ENCODE results near the gene POU5F1.

POU5F1 gene

DNA sequence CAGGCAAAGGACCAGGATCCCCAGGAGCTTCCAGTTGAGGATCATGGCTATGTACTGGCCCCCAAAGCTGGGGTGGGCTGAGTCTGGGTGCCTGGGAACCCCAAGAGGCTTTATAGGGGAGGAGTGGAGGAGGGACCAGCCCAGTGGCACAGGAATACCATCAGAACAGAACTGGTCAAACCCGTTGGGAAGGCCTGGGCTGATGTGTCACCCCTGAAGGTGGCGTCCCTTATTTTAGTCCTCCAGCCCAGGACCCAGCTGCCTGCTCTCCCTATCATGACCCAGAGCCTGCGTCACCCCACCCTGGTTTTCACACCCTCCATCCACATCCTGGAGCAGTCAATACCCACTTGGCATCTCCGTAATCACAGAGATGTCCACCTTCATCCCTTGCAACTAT, 31.5 kb downstream of the POU5F1 start, which contains the start of gene PSORS1C2:
Gene PSORS1C2, minus strand, starts transcription at position 85 of the 400 bp plus-strand sequence. Its CDS starts 40 bp downstream, at position 45.
- no peak for DNase-seq

DNA sequence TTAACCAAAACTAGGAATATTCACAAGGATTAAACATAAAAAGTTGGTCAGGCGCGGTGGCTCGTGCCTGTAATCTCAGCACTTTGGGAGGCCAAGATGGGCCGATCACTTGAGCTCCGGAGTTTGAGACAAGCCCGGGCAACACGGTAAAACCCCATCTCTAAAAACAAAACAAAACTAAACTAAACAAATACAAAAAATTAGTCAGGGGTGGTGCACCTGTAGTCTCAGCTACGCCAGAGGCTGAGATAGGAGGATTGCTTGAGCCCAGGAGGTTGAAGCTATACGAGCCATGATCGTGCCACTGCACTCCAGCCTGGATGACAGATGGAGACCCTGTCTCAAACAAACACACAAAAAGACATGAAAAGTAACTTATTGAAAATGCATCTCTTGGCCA, 34.8 kb downstream of the POU5F1 start:
- DNase-seq = no peak

DNA sequence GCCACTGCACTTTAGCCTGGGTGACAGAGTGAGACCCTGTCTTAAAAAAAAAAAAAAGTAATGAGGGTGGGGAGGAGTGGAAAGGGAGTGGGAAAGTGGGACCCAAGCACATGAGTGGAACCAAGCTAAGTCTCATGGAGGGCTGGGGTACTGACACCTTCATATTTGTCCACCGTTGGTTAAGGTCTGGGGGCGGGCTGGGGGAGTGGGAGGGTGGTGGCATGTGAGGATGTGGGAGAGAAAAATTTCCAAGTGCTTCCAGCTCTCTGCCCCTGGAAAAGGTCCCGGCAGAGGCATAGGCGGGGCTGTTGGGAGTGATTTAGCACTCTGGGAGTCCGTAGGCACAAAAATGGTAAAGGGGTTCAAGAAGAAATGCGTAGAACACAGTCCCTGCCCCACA, 37.7 kb downstream of the POU5F1 start:
- no peak for DNase-seq

DNA sequence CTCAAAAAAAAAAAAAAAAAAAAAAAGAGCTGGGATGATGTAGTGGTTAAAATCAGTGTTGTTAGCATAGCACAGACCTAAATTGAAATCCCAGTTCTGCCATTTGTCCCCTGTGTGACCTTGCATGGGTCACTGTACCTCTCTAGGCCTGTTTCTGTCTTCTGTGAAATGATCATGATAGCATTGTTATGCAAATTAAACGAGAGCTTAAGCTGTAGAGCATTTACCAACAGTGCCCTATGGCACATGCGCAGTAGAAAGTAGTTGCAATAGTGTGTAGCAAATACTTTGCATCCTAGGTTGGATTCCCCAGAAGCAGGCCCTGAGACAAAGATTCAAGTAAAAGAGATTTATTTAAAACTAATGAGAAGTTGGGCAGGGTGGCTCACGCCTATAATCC, 38.9 kb downstream of the POU5F1 start:
- DNase-seq = no peak

DNA sequence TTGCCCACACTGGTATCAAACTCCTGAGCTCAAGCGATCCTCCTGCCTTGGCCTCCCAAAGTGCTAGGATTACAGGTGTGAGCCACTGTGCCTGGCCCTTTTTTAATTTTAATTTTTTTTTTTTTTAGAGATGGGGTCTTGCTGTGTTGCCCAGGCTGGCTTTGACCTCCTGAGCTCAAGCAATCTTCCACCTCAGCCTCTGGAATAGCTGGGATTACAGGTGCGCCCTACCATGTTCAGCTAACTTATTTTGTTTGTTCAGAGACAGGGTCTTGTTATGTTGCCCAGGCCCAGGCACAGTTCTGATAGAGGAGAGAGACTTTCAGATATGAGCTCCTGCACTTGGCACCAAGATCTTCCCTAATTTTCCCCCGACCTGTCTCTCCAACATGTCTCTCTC, 39.7 kb downstream of the POU5F1 start:
- no peak for DNase-seq

DNA sequence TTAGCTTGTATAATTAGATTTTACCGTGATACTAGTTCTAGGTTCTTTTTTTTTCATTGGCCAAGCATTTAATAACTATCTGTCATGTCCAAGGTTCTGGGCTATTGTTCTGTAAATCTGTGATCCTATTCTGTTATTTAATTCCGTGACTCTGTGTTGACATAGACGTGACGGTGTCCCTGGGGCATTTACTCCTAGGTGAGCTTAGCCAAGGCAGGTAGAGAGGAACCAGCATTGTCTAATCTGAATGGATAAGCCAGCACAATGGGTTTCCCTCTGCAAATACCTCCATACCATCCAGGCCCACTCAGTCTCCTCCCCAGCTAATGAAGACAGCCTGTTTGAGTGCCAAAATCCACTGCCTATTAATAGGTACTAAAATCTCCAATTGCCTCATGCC, 41.4 kb downstream of the POU5F1 start:
- DNase-seq = no peak

DNA sequence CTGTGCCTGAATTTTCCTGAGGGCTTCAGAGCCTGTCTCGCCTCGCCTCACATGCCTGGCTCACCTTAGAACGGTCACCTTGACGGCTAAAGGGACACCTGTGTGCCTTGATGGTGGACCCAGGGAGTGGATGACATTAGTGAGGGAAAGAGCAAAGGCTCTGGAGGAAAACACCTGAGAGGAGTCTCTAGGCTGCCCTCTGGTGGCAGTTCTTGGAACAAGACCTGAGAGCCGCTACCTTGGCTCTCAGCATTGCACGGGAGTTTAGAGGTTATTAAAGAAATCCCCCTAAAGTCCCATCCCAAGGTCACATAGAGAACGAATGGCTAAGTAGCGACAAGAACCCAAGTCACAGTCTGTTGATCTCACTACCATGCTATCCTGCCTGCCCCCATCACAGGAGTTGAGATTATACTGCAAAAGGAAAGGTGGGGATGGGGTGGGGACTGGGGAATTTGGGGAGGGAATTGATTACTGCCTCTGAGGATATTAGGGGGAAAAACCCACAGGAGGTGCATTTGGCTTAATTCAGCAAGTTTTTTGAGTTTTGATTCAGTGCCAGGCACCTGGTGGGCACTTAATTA, 42.3 kb downstream of the POU5F1 start:
- DNase-seq = peak in 1 of 2 experiments; percentile 36

DNA sequence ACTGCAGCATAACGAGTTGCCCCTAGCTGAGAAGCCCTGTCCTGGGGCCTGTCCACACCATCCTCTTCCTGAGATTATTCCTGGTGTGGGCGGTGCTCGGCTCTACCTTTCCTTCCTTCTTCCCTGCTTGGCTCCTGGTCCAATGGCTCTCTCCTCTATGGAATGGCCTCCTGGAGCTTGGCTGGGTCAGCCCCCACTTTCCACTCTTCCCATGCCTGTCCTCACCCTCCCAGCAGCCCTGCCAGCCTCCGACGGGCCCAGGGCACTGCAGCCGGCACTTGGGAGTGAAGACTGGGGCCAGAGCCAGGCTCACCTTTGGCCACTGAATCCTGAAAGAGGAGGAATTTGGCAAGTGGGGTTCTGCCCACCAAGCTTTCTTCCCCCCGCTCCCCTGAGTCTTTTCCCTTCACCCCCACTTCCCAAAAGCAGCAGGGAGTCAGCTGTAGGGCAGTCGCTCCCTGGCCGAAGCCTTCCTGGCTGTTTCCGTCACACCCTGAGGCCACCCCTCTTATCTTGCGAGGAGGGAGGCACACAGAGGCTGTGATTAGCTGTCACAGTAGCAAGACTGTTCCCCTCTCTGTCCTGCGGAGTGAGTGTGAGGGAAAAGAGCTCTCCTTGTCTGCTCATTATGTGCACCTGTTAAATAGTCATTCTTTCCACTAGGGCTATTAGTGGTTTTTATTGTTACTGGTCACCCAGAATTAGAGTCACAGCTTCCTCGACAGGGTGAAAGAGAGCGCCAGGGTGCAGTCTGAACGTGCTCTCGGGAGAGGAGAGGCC, 43.9 kb downstream of the POU5F1 start:
- no peak for DNase-seq

DNA sequence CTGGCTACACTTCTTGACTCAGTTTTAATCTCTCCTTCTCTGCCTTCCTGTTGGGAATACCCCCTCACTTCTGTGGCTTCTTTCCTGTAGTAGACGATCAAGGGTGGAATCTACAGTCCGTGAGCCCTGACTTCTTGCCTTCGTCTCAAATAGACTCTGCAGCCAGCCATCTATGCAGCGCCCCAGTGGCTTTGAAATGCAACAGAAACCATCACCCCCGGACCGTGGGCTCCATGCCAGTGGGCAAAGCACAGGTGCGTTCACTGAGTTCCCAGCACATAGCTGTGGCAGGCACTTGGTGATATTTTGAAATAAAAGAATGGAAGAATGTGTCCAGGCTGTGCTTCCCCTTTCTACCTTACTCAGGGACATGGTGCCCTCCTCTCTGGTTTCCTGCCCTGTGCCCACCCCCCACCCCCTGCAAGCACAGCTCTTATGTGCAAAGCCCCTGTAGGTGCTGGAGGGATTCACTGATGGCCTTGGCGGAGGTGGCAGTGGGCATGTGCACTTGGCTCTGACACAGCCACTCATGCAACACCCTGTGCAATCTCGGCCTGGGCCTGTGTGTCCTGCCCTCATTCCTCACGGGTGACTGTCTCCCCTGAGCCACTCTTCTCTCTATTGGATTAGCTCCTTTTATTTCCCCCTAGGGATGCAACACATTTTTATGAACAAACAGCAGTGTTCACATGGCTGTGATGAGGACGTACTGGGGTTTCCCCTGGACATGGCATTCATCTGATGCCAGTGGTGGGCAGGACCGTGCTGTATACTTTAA, 44.7 kb downstream of the POU5F1 start:
- no peak for DNase-seq

DNA sequence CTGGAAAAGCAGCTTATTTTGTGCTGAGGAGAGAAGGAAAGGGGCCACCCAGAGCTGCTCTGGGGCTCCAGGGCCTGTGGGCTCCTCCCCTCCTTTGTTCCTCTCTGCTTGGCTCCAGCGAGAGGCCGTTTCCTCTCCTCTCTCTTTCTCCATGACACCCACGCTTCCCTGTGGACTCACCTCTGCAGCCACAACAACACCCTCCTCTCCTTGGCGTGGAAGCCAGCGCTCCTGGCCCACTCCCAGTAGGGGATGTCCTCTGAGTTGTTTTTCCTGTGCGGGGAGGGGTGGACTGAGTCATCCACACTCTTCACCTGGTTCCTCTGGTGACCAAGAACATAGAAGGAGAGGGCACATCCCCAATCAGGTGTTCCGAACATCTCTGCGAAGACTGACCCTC, 45.3 kb downstream of the POU5F1 start:
- no peak for DNase-seq

DNA sequence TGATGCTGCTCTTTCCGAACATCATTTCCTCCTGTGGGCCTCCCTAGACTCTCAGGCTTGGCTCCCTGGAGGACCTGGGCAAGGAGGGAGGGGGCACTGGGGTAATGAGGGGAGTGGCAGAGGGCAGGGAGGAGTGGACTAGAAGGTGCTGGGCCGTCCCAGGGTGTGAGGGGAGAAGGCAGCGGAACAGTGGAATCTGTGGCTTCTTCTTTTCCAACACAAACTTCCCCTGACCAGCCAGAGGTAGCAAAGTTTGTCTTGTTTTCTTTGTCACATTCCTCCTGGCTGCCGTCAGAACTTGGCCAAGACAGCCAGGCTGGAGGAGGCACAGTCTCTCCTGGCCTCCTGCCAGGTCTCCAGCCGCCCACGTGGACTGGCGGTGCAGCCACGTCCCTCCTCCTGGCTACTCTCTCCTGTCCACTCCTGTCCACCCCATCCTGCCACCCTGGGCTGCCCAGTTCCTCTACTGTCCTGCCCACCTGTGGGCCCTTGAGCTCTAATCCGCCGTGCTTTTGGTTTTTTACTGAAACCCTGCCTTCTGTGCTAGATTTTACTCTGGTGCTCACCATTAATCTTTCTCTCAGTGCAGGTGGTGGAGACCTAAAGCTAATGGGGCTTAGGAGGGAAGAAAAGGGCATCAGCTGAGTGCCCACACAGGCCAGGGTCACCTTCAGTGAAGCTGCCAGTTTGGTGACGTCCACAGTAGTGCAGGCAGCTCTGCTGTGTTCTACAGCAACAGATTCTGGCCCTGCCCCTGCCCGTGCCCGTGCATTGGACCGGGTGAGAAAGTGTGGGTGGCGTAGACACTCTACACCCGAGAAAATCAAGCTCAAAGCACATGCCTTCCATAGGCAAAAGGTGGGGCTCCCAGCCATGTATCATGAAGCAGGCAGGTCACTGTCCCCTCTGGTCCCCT, 47.4 kb downstream of the POU5F1 start:
- DNase-seq = no peak

DNA sequence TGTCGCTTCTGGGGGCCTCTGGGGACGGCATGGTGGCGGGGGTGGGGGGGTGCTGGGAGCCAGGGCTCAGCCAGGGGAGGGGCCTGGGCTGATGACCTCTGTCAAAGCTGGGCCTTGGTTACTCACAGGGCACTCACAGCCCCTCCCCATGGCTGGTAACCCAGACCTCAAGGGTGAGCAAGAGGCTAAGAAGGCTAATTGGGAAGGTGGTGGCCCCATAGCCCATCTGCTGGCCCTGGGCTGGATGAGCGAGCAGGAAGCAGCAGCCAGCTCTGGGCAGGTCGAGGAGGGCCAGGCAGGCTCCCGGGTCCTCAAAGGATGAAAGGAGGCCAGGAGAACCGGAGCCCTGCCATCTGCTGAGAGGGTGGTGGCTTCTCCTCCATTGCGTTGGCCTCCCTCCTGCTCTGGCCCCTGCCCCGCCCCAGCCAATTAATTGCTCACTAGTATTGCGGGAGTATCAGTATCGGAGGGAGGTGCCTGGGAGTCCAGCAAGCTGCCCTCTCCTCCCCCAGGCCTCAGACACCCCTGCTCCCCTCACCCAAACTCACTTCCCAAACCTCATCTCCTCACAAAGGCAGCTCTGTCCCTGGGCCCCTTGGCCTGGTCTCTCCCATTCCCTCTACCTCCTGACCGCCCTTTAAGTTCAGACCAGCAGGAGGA, 49.2 kb downstream of the POU5F1 start:
- DNase-seq = no peak

DNA sequence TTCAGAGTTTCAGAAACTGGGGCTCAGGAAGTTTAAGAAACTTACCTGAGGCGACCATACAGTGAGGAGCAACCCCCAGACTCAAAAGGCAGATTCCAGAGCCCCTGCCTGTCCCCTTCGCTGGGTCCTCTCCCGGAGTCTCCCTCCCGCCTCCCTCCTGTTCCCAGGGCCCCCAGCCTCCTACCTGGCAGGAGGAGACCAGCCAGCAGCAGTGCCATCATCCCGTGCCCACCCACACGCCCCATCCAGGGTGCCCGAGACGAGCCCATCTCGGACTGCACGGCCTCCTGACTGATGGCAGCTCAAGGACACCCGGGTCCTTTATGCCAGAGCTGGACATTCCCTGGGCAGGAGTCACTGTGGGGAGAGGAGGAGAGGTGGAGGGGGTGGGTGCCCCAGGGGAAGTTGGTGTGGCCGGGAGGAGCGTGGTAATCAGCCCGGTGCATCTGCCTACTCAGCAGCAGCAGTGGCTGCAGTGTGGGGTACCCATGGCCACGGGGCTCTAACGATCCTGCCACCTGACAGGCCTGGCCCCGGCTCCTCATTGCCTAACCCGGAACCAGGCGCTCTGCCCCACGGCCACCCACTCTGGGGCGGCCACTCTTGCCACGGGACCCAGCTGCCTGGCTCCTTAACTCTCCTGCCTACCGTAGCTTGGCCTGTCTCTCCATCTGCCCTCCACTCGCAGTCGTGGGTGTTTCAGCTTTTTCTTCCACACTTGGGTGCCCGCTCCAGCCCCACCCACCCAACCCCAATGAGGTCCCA, 50.1 kb downstream of the POU5F1 start, which contains the start of gene CDSN:
Gene CDSN, minus strand, starts transcription at position 296 of the 765 bp plus-strand sequence. Its CDS starts 27 bp downstream, at position 269.
- no peak for DNase-seq

DNA sequence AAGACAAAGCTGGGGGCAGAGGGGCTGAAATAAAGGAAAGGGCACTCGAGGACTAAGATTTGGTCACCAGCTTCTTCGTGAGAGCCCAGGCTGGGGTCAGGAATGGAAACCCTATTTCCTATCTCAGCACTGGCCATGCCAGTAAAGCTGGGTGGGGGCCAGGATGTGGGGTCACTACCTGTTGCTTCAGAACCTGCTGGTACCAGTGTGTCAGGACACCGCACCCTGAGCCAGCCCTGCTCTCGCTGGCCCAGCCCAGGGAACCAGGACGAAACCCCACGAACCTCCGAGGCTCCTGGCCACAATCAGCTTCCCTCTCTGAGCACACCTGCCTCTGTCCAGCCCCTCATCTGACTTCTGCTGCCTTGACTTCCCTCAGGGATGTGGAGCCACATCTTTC, 52.3 kb downstream of the POU5F1 start:
- DNase-seq = no peak

DNA sequence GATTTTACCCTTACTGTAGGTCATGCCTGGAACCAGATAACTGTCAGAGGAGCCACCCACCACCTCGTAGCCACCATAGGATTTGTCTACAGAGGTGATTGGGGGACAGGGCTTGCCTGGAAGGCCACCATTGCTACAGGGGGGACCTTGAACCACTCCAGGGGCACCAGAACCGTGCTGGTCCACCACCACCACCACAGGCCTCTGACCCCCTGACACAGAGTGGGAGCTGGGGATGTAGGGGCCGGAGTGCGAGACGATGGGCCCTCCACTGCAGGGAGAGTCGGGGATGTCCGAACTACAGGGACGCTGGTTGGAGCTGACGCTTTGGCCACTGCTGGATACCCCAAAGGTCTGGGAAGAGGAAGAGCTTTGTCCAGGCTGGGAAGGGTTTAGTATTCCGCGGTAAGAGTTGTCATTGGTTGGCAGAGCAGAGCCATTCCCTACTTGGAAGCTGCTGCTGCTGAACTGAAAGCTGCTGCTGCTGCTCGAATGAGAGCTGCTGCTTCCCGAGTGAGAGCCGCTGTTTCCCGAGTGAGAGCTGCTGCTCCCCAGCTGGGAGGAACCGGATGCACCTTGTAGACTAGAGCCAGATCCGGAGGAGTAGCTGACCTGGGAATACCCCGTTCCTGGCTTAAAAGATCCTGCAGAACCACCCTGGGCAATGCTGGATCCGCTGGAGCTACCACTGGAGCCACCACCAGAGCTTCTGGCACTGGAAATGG, 53.7 kb downstream of the POU5F1 start:
- no peak for DNase-seq

DNA sequence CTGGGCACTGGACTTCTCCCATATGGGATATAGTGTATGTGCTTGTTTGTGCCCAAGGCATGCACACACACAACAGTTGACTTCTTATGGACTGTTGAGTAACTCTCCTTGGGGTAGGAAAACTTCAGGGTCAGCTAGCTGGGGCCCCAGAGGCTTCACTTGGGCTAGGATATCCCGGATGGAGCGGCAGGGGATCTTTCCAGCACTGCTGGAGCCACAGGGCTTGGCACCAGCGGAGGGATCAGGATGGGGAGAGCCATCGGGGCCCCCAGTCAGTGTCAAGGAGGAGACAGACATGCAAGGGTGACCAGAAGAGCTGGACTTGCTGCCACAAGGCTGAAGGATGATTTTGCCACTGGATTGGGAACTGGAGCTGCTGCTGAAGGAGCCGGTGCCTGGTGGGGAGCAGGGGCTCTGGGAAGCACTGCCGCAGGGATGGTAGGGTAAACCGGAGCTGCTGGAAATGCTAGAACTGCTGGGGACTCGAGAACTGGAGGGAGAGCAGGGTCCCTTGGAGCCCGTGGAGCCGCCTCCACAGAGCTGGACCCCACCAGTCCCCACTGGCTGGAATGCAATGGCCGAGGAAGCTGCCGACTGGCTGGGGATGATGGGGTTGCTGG, 54.4 kb downstream of the POU5F1 start:
- DNase-seq = no peak

DNA sequence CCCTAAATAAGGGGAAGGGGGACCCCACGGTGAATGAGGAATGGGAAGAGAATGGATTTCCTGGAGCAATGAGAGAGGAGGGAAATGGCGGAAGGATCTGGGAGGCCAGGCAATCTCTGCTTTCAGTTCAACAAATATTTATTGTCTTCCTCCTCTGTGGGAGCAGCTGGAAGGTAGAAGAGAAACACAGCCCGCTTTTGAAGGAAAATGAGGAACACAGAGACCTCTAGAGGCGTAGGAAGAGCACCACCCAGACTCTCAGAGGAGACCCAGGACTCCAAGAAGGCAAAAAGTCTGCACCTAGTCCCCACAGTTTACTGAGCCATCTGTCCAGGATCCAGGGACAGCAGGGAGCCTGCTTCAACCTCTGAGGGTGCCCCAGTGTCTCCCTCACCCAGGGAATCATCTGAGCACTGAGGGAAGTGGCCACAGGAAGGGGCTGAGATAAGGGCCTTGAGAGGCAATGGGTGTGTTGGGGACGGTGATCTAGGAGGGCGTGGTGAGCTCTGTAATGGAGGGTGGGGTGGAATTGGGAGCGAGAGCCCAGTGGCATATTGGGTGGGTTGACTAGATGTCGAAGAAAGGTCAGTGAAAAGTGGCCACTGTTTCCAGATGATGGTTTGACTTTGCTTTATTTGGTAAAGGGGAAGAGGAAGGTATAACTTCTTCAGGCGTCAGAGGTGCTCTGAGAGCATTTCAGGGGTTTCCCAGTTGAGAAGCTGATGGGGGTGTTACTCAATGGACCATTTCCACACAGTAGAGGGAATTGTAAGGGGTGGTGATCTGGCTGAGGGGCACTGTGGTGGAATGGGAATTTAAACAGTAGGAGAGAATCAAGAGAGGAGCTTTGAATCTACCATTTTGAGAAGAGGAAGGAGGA, 55.3 kb downstream of the POU5F1 start:
- DNase-seq = no peak

DNA sequence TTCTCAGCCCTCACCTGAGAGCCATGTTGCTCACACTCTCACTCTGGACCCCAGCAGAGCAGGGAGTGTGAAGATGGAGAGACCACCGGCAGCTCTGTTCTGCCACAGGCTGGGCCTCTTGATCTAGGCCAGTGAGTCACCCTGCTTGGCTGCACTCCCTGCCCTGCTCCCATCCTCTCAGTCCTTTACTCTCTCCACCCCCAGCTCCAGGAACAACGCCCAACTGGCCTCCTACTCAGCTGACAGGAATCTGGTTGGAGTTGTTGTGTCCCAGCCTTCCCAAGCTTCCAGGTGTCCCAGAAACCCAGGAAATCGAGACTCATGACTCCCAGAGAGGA, 56.0 kb downstream of the POU5F1 start, which contains the start of gene PSORS1C1:
Gene PSORS1C1, plus strand, starts transcription at position 260 of the 338 bp plus-strand sequence. CDS start 14,833 bp downstream, outside the sequence.
- DNase-seq = no peak
